Daoy (cell line): ENCODE measurements around the gene MEIOSIN. TPM values are rescaled to one million over a fixed set of nuclear protein-coding genes. Genes with fewer than 3 reads are reported as not detected.
"Not testable (repeated sequence)": the region's sequence is repeated elsewhere in the genome, so short reads cannot be mapped to it uniquely, and the experiment has no call there.

Experiments used
- DNase-seq: peaks from one replicate; pipeline ENCODE4 v3.0.0-alpha.2; 2015; ENCODE audit warnings: low read depth
- total RNA-seq: library from RNA; depleted of rRNA; stranded (reverse); fragments of >200 nt; shearing (Covaris generic); gene quantifications from 2 replicates; pipeline ENCODE4 v1.2.3, GENCODE V29; 2014; rRNA removed

Gene MEIOSIN
- total RNA-seq = not detected in 2 replicates

GRCh38 chr19:45733160-45733810 lies at the start of gene MEIOSIN:
MEIOSIN (plus strand) TSS chr19:45733439; CDS start chr19:45735377, 1,938 bp downstream.
- no peak for DNase-seq

GRCh38 chr19:45685045-45685444 lies 48.2 kb upstream of the MEIOSIN start:
- not testable (repeated sequence) for DNase-seq

- DNase-seq = no peak
Measured at GRCh38 chr19:45687599-45687998, 45.6 kb upstream of the MEIOSIN start.

GRCh38 chr19:45691516-45692186 lies 41.6 kb upstream of the MEIOSIN start, which contains the start of gene SNRPD2:
SNRPD2 (minus strand) TSS chr19:45691953; CDS start chr19:45691888, 65 bp downstream.
- peak; percentile 98 for DNase-seq

GRCh38 chr19:45692187-45693105 lies 40.8 kb upstream of the MEIOSIN start, which contains the start of gene QPCTL:
QPCTL (plus strand) TSS chr19:45692666; CDS start chr19:45692704, 38 bp downstream.
- DNase-seq = peak; percentile 100

GRCh38 chr19:45693106-45693788 lies 40.0 kb upstream of the MEIOSIN start:
- DNase-seq = peak; percentile 76

GRCh38 chr19:45701676-45702075 lies 31.6 kb upstream of the MEIOSIN start:
- DNase-seq = no peak

GRCh38 chr19:45705115-45705514 lies 28.1 kb upstream of the MEIOSIN start:
- DNase-seq = no peak

GRCh38 chr19:45705710-45706415 lies 27.4 kb upstream of the MEIOSIN start:
- no peak for DNase-seq

- no peak for DNase-seq
Measured at GRCh38 chr19:45710356-45711130, 22.7 kb upstream of the MEIOSIN start.

- DNase-seq = no peak
Measured at GRCh38 chr19:45711851-45712698, 21.2 kb upstream of the MEIOSIN start.

GRCh38 chr19:45712699-45713067 lies 20.6 kb upstream of the MEIOSIN start:
- no peak for DNase-seq

- DNase-seq = no peak
Measured at GRCh38 chr19:45713141-45713540, 20.1 kb upstream of the MEIOSIN start.

GRCh38 chr19:45715139-45715538 lies 18.1 kb upstream of the MEIOSIN start:
- no peak for DNase-seq

GRCh38 chr19:45716359-45717130 lies 16.7 kb upstream of the MEIOSIN start:
- peak; percentile 24 for DNase-seq

- peak; percentile 100 for DNase-seq
Measured at GRCh38 chr19:45717131-45717982, 15.9 kb upstream of the MEIOSIN start.

GRCh38 chr19:45717983-45718650 lies 15.1 kb upstream of the MEIOSIN start:
- no peak for DNase-seq
